SK-N-SH treated with all-trans-retinoic acid at 6 μM for 48 hours (cell line): ENCODE data around the gene FNTB.

ENCODE experiments used
- ATAC-seq: fragments of 200-7000 bp; cut with Tn5 transposase; 3 replicates; pipeline ENCODE4 v1.9.1; 2020; ENCODE audit warnings: mild to moderate bottlenecking, moderate library complexity
- ARNTL ChIP-seq: fragments of 450-650 bp; formaldehyde crosslinking; IDR thresholded peaks from 2 replicates; pipeline ENCODE4 v1.5.0; 2020; ENCODE audit warnings: low read depth, mild to moderate bottlenecking, moderate library complexity, borderline replicate concordance
- BACH2 ChIP-seq: fragments of 250-450 bp; sonication (Bioruptor Pico); IDR thresholded peaks from 2 replicates; pipeline ENCODE4 v1.9.0; 2021; ENCODE audit warnings: mild to moderate bottlenecking, borderline replicate concordance
- CSDC2 ChIP-seq: fragments of 250-450 bp; sonication (Bioruptor Pico); IDR thresholded peaks from 2 replicates; pipeline ENCODE4 v1.5.0; 2020; ENCODE audit warnings: mild to moderate bottlenecking, moderate library complexity
- GLIS3 ChIP-seq: fragments of 250-450 bp; sonication (Bioruptor Pico); IDR thresholded peaks from 2 replicates; pipeline ENCODE4 v1.5.0; 2020; ENCODE audit warnings: mild to moderate bottlenecking, moderate library complexity
- ISL1 ChIP-seq: fragments of 250-450 bp; sonication (Bioruptor Pico); IDR thresholded peaks from 2 replicates; pipeline ENCODE4 v2.1.2; 2022; ENCODE audit warnings: mild to moderate bottlenecking, moderate library complexity
- OSR1 ChIP-seq: fragments of 250-450 bp; sonication (Bioruptor Pico); IDR thresholded peaks from 2 replicates; pipeline ENCODE4 v1.8.0; 2022; ENCODE audit warnings: moderate library complexity, mild to moderate bottlenecking, inconsistent platforms
- PPARA ChIP-seq: fragments of 250-450 bp; sonication (Bioruptor Pico); IDR thresholded peaks from 2 replicates; pipeline ENCODE4 v1.5.0; 2020; ENCODE audit warnings: mild to moderate bottlenecking, borderline replicate concordance
- SNAI2 ChIP-seq: fragments of 250-450 bp; sonication (Bioruptor Pico); IDR thresholded peaks from 2 replicates; pipeline ENCODE4 v1.5.0; 2020; ENCODE audit warnings: mild to moderate bottlenecking, moderate library complexity
- TCF4 ChIP-seq: fragments of 250-450 bp; sonication (Bioruptor Pico); IDR thresholded peaks from 2 replicates; pipeline ENCODE4 v1.8.0; 2021; ENCODE audit warnings: mild to moderate bottlenecking, moderate library complexity, borderline replicate concordance
- ZFP30 ChIP-seq: fragments of 450-650 bp; formaldehyde crosslinking; IDR thresholded peaks from 2 replicates; pipeline ENCODE4 v1.5.0; 2022; ENCODE audit warnings: mild to moderate bottlenecking, moderate library complexity
- ZNF565 ChIP-seq: fragments of 450-650 bp; formaldehyde crosslinking; conservative IDR thresholded peaks from 2 replicates; pipeline ENCODE4 v1.5.0; 2020; ENCODE audit warnings: low read depth, mild to moderate bottlenecking, moderate library complexity
- ZNF70 ChIP-seq: fragments of 450-650 bp; formaldehyde crosslinking; IDR thresholded peaks from 2 replicates; pipeline ENCODE4 v1.5.0; 2020; ENCODE audit warnings: mild to moderate bottlenecking, moderate library complexity
- TF ChIP-seq, protein P1 (sequence below): fragments of 250-450 bp; sonication (Bioruptor Pico); IDR thresholded peaks from 2 replicates; pipeline ENCODE4 v1.5.1; 2021; ENCODE audit warnings: mild to moderate bottlenecking, moderate library complexity
- TF ChIP-seq, protein P2 (sequence below): fragments of 250-450 bp; sonication (Bioruptor Pico); IDR thresholded peaks from 2 replicates; pipeline ENCODE4 v1.5.0; 2020; ENCODE audit warnings: mild to moderate bottlenecking, moderate library complexity
- TF ChIP-seq, protein P3 (sequence below): fragments of 250-450 bp; sonication (Bioruptor Pico); IDR thresholded peaks from 2 replicates; pipeline ENCODE4 v1.5.1; 2020; ENCODE audit warnings: low read depth, mild to moderate bottlenecking, moderate library complexity
- TF ChIP-seq, protein P4 (sequence below): fragments of 250-450 bp; sonication (Bioruptor Pico); IDR thresholded peaks from 2 replicates; pipeline ENCODE4 v1.8.0; 2020; ENCODE audit warnings: mild to moderate bottlenecking, moderate library complexity, borderline replicate concordance
- TF ChIP-seq, protein P5 (sequence below): fragments of 250-450 bp; sonication (Bioruptor Pico); IDR thresholded peaks from 2 replicates; pipeline ENCODE4 v1.8.0; 2021; ENCODE audit warnings: low read depth, mild to moderate bottlenecking, moderate library complexity, borderline replicate concordance

Gene FNTB

DNA sequence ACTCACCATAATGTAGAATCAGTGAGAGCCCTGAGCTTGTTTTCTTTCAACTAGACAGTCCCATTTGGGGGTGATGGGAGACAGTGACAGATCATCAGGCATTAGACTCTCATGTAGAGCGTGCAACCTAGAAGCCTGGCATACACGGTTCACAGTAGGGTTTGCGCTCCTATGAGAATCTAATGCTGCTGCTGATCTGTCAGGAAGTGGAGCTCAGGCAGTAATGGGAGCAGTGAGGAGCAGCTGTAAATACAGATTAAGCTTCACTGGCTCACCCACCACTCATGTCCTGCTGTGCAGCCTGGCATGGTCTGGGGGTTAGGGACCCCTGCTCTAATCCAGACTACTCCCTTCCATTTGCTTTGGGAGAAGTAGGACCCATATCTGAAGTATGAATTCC, 55.6 kb downstream of the FNTB start:
- no peak for ATAC-seq
- no peak for TF ChIP-seq CSDC2 (CRISPR knock-in tag)
- TF ChIP-seq, protein P1, sequence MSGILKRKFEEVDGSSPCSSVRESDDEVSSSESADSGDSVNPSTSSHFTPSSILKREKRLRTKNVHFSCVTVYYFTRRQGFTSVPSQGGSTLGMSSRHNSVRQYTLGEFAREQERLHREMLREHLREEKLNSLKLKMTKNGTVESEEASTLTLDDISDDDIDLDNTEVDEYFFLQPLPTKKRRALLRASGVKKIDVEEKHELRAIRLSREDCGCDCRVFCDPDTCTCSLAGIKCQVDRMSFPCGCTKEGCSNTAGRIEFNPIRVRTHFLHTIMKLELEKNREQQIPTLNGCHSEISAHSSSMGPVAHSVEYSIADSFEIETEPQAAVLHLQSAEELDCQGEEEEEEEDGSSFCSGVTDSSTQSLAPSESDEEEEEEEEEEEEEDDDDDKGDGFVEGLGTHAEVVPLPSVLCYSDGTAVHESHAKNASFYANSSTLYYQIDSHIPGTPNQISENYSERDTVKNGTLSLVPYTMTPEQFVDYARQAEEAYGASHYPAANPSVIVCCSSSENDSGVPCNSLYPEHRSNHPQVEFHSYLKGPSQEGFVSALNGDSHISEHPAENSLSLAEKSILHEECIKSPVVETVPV (CRISPR knock-in tag), result no peak
- no peak for TF ChIP-seq BACH2 (CRISPR knock-in tag)
- TF ChIP-seq, protein P2, sequence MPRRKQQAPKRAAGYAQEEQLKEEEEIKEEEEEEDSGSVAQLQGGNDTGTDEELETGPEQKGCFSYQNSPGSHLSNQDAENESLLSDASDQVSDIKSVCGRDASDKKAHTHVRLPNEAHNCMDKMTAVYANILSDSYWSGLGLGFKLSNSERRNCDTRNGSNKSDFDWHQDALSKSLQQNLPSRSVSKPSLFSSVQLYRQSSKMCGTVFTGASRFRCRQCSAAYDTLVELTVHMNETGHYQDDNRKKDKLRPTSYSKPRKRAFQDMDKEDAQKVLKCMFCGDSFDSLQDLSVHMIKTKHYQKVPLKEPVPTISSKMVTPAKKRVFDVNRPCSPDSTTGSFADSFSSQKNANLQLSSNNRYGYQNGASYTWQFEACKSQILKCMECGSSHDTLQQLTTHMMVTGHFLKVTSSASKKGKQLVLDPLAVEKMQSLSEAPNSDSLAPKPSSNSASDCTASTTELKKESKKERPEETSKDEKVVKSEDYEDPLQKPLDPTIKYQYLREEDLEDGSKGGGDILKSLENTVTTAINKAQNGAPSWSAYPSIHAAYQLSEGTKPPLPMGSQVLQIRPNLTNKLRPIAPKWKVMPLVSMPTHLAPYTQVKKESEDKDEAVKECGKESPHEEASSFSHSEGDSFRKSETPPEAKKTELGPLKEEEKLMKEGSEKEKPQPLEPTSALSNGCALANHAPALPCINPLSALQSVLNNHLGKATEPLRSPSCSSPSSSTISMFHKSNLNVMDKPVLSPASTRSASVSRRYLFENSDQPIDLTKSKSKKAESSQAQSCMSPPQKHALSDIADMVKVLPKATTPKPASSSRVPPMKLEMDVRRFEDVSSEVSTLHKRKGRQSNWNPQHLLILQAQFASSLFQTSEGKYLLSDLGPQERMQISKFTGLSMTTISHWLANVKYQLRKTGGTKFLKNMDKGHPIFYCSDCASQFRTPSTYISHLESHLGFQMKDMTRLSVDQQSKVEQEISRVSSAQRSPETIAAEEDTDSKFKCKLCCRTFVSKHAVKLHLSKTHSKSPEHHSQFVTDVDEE, result no peak
- TF ChIP-seq, protein P3, sequence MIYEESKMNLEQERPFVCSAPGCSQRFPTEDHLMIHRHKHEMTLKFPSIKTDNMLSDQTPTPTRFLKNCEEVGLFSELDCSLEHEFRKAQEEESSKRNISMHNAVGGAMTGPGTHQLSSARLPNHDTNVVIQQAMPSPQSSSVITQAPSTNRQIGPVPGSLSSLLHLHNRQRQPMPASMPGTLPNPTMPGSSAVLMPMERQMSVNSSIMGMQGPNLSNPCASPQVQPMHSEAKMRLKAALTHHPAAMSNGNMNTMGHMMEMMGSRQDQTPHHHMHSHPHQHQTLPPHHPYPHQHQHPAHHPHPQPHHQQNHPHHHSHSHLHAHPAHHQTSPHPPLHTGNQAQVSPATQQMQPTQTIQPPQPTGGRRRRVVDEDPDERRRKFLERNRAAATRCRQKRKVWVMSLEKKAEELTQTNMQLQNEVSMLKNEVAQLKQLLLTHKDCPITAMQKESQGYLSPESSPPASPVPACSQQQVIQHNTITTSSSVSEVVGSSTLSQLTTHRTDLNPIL (CRISPR knock-in tag), result no peak
- TF ChIP-seq ISL1, result no peak
- TF ChIP-seq ZFP30 (CRISPR knock-in tag), result no peak
- TF ChIP-seq, protein P4, sequence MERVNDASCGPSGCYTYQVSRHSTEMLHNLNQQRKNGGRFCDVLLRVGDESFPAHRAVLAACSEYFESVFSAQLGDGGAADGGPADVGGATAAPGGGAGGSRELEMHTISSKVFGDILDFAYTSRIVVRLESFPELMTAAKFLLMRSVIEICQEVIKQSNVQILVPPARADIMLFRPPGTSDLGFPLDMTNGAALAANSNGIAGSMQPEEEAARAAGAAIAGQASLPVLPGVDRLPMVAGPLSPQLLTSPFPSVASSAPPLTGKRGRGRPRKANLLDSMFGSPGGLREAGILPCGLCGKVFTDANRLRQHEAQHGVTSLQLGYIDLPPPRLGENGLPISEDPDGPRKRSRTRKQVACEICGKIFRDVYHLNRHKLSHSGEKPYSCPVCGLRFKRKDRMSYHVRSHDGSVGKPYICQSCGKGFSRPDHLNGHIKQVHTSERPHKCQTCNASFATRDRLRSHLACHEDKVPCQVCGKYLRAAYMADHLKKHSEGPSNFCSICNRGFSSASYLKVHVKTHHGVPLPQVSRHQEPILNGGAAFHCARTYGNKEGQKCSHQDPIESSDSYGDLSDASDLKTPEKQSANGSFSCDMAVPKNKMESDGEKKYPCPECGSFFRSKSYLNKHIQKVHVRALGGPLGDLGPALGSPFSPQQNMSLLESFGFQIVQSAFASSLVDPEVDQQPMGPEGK (CRISPR knock-in tag), result no peak
- no peak for TF ChIP-seq PPARA (CRISPR knock-in tag)
- TF ChIP-seq GLIS3 (CRISPR knock-in tag), result no peak
- TF ChIP-seq, protein P5, sequence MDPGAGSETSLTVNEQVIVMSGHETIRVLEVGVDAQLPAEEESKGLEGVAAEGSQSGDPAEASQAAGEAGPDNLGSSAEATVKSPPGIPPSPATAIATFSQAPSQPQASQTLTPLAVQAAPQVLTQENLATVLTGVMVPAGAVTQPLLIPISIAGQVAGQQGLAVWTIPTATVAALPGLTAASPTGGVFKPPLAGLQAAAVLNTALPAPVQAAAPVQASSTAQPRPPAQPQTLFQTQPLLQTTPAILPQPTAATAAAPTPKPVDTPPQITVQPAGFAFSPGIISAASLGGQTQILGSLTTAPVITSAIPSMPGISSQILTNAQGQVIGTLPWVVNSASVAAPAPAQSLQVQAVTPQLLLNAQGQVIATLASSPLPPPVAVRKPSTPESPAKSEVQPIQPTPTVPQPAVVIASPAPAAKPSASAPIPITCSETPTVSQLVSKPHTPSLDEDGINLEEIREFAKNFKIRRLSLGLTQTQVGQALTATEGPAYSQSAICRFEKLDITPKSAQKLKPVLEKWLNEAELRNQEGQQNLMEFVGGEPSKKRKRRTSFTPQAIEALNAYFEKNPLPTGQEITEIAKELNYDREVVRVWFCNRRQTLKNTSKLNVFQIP (CRISPR knock-in tag), result no peak
- no peak for TF ChIP-seq ARNTL (CRISPR knock-in tag)
- no peak for TF ChIP-seq ZNF565

DNA sequence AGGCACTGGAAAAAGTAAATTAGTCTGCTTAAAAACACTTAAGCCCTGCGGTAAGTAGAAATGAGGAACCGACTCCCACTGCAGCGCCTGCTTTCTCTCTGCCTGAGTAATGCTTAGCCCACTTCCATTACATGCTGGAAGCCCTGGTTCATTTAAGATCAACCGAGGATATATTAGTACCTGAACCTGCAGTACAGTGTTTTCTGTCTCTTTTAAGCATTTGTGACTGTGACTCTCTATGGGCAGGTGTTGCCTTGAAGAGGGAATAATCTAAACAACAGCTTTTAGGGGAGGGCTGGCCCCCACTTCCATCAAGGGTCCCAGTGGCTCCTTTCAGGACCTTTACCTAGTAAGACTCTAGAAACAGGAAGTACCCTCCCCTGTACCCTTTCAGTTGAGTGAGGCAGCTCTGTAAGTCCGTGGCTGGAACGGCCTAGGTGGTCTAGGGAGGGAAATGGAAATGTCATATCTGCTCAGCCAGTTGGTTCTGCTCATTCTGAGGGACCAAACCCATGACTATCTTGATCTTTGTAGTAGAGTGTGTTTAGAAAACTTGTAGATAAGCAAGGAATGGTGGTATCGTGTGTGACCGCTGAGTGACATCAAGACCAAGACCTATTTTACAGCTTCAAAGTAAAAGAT, 56.2 kb downstream of the FNTB start:
- TF ChIP-seq, protein P4 (CRISPR knock-in tag), result no peak
- TF ChIP-seq ARNTL (CRISPR knock-in tag) (no peak), ZFP30 (CRISPR knock-in tag) (no peak), GLIS3 (CRISPR knock-in tag) (no peak), OSR1 (CRISPR knock-in tag) (no peak), ZNF70 (CRISPR knock-in tag) (no peak), TCF4 (CRISPR knock-in tag) (no peak), SNAI2 (CRISPR knock-in tag) (no peak)
- no peak for ATAC-seq
